ENCODE measurements around the gene DBF4B. TPM values are rescaled to one million over a fixed set of nuclear protein-coding genes. Genes with fewer than 3 reads are reported as not detected.

Gene DBF4B
- total and polyA plus RNA-seq, 2 of the 13 experiments (the other 11 are each of a cell fraction or from before 2014, with no cell fraction given) = 11.7 to 13.2 TPM

GRCh38 chr17:44689477-44690217 lies 18.8 kb upstream of the DBF4B start, which contains the start of gene CCDC43 (continued):
- TF ChIP-seq ATF1 (CRISPR knock-in tag; IDR thresholded peaks at IDR 0.05) = no peak
- no peak; the same call in 1 of the 2 replicates for TF ChIP-seq ZFP36L1 (CRISPR knock-in tag; IDR thresholded peaks at IDR 0.05)
- TF ChIP-seq HDAC1 (CRISPR knock-in tag; IDR thresholded peaks at IDR 0.05) = peak; percentile 97
- no peak for TF ChIP-seq CC2D1A (CRISPR knock-in tag; IDR thresholded peaks at IDR 0.05)
- no peak for TF ChIP-seq ZNF383 (CRISPR knock-in tag; IDR thresholded peaks at IDR 0.05; ENCODE audit: borderline replicate concordance)
- TF ChIP-seq ZNF24 (IDR thresholded peaks at IDR 0.05) = no peak
- TF ChIP-seq ZFP82 (CRISPR knock-in tag; IDR thresholded peaks at IDR 0.05; ENCODE audit: borderline replicate concordance) = peak; percentile 95; the same call in 1 of the 2 replicates
- 0 out of 2 replicates have a peak, but pooled peaks have one; percentile 47 for TF ChIP-seq ZNF761 (CRISPR knock-in tag; conservative IDR thresholded peaks at IDR 0.05)
- peak; percentile 46 for TF ChIP-seq TGIF2 (CRISPR knock-in tag; IDR thresholded peaks at IDR 0.05)
- peak; percentile 92 for TF ChIP-seq ZFP37 (CRISPR knock-in tag; IDR thresholded peaks at IDR 0.05; ENCODE audit: borderline replicate concordance)
- no peak; the same call in 1 of the 2 replicates for TF ChIP-seq ZNF652 (CRISPR knock-in tag; IDR thresholded peaks at IDR 0.05; ENCODE audit: borderline replicate concordance, low read depth)
- TF ChIP-seq ZNF574 (CRISPR knock-in tag; IDR thresholded peaks at IDR 0.05) = peak; percentile 95
- TF ChIP-seq ZNF720 (CRISPR knock-in tag; IDR thresholded peaks at IDR 0.05) = no peak
- no peak for TF ChIP-seq PLSCR1 (CRISPR knock-in tag; IDR thresholded peaks at IDR 0.05; ENCODE audit: borderline replicate concordance)
- peak; percentile 94 for TF ChIP-seq MXD3 (CRISPR knock-in tag; IDR thresholded peaks at IDR 0.05)
- TF ChIP-seq GABPB1 (CRISPR knock-in tag; IDR thresholded peaks at IDR 0.05) = peak; percentile 90
- peak; percentile 62; the same call in 1 of the 2 replicates for TF ChIP-seq MEIS1 (CRISPR knock-in tag; IDR thresholded peaks at IDR 0.05; ENCODE audit: borderline replicate concordance)
- TF ChIP-seq ZNF816 (CRISPR knock-in tag; IDR thresholded peaks at IDR 0.05; ENCODE audit: borderline replicate concordance) = peak; percentile 96
- peak; percentile 77 for TF ChIP-seq E2F1 (CRISPR knock-in tag; IDR thresholded peaks at IDR 0.05)
- peak; percentile 47; the same call in 1 of the 2 replicates for TF ChIP-seq ZC3H13 (CRISPR knock-in tag; IDR thresholded peaks at IDR 0.05)
- TF ChIP-seq CEBPG (CRISPR knock-in tag; IDR thresholded peaks at IDR 0.05) = peak; percentile 36; the same call in 1 of the 2 replicates
- TF ChIP-seq MLLT10 (CRISPR knock-in tag; IDR thresholded peaks at IDR 0.05) = no peak
- peak; percentile 84 for TF ChIP-seq U2AF1 (optimal IDR thresholded peaks at IDR 0.05; ENCODE audit: low read depth, low read length)
- peak; percentile 98 for TF ChIP-seq ZNF547 (CRISPR knock-in tag; IDR thresholded peaks at IDR 0.05)
- TF ChIP-seq GABPA (IDR thresholded peaks at IDR 0.05; ENCODE audit: low read depth, low read length) = no peak
- TF ChIP-seq GABPA (CRISPR knock-in tag; IDR thresholded peaks at IDR 0.05; ENCODE audit: low read depth) = peak; percentile 53
- peak; percentile 48; the same call in 1 of the 2 replicates for TF ChIP-seq NFYC (CRISPR knock-in tag; IDR thresholded peaks at IDR 0.05)
- peak; percentile 80; the same call in 1 of the 2 replicates for TF ChIP-seq ZSCAN25 (CRISPR knock-in tag; IDR thresholded peaks at IDR 0.05)

All from HepG2 (cell line).